ENCODE measurements around the gene LRRC23.
A peak's percentile ranks its signal among the peaks of the same experiment; 100 is the strongest.

The LRRC23 gene

GRCh38 chr12:6916426-6917200 lies 12.0 kb downstream of the LRRC23 start:
- Histone ChIP-seq H3K4me3 (ENCODE audit: low read length) (no peak overlapping the region), H3K27me3 (ENCODE audit: control insufficient read depth, insufficient read depth, low read length) (no peaks in the 10 kb centered on the region), H3K4me1 (ENCODE audit: control insufficient read depth, insufficient read depth, low read length) (peaks cover 8% of the 10 kb centered on the region), H3K27ac (ENCODE audit: low read depth, low read length) (no peak overlapping the region), H3K9ac (ENCODE audit: low read length) (no peak overlapping the region), H3K36me3 (ENCODE audit: control insufficient read depth, insufficient read depth, low read length) (peaks cover 2% of the 10 kb centered on the region)

GRCh38 chr12:6917491-6918231 lies 13.0 kb downstream of the LRRC23 start:
- no peaks in the 10 kb centered on the region for H3K27me3 ChIP-seq (ENCODE audit: control insufficient read depth, insufficient read depth, low read length)
- H3K4me1 ChIP-seq (ENCODE audit: control insufficient read depth, insufficient read depth, low read length): peaks cover 8% of the 10 kb centered on the region
- peaks cover 2% of the 10 kb centered on the region for H3K36me3 ChIP-seq (ENCODE audit: control insufficient read depth, insufficient read depth, low read length)
- no peak overlapping the region for H3K4me3 ChIP-seq (ENCODE audit: low read length)
- H3K27ac ChIP-seq (ENCODE audit: low read depth, low read length): no peak overlapping the region
- H3K9ac ChIP-seq (ENCODE audit: low read length): no peak overlapping the region

DNA sequence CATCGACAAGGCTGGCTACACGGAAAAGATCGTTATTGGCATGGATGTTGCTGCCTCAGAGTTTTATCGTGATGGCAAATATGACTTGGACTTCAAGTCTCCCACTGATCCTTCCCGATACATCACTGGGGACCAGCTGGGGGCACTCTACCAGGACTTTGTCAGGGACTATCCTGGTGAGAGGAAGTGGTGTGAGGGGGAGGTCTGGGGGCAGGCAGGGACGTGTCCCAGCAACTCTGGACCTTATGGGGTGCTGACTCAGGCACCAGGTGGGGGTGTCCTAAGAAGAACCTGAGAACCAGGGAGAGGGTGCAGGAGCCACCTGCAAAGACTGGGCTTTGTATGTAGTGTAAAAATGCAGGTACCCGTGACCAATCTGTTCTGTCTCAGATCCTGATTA lies 15.0 kb downstream of the LRRC23 start:
- peaks cover 2% of the 10 kb centered on the region for H3K36me3 ChIP-seq (ENCODE audit: control insufficient read depth, insufficient read depth, low read length)
- peaks cover 12% of the 10 kb centered on the region for H3K4me1 ChIP-seq (ENCODE audit: control insufficient read depth, insufficient read depth, low read length)
- no peak overlapping the region for H3K9ac ChIP-seq (ENCODE audit: low read length)
- H3K27ac ChIP-seq (ENCODE audit: low read depth, low read length): no peak overlapping the region
- no peaks in the 10 kb centered on the region for H3K27me3 ChIP-seq (ENCODE audit: control insufficient read depth, insufficient read depth, low read length)
- H3K4me3 ChIP-seq (ENCODE audit: low read length): no peak overlapping the region

GRCh38 chr12:6921539-6921938 lies 16.9 kb downstream of the LRRC23 start:
- Histone ChIP-seq H3K27me3 (ENCODE audit: control insufficient read depth, insufficient read depth, low read length) (no peaks in the 10 kb centered on the region), H3K27ac (ENCODE audit: low read depth, low read length) (no peak overlapping the region), H3K9ac (ENCODE audit: low read length) (no peak overlapping the region), H3K36me3 (ENCODE audit: control insufficient read depth, insufficient read depth, low read length) (peaks cover 2% of the 10 kb centered on the region), H3K4me3 (ENCODE audit: low read length) (no peak overlapping the region), H3K4me1 (ENCODE audit: control insufficient read depth, insufficient read depth, low read length) (peaks cover 23% of the 10 kb centered on the region)

GRCh38 chr12:6921996-6922946 lies 17.6 kb downstream of the LRRC23 start:
- H3K4me3 ChIP-seq (ENCODE audit: low read length): no peak overlapping the region
- peaks cover 2% of the 10 kb centered on the region for H3K36me3 ChIP-seq (ENCODE audit: control insufficient read depth, insufficient read depth, low read length)
- no peak overlapping the region for H3K27ac ChIP-seq (ENCODE audit: low read depth, low read length)
- peaks cover 26% of the 10 kb centered on the region for H3K4me1 ChIP-seq (ENCODE audit: control insufficient read depth, insufficient read depth, low read length)
- H3K9ac ChIP-seq (ENCODE audit: low read length): no peak overlapping the region
- no peaks in the 10 kb centered on the region for H3K27me3 ChIP-seq (ENCODE audit: control insufficient read depth, insufficient read depth, low read length)

DNA sequence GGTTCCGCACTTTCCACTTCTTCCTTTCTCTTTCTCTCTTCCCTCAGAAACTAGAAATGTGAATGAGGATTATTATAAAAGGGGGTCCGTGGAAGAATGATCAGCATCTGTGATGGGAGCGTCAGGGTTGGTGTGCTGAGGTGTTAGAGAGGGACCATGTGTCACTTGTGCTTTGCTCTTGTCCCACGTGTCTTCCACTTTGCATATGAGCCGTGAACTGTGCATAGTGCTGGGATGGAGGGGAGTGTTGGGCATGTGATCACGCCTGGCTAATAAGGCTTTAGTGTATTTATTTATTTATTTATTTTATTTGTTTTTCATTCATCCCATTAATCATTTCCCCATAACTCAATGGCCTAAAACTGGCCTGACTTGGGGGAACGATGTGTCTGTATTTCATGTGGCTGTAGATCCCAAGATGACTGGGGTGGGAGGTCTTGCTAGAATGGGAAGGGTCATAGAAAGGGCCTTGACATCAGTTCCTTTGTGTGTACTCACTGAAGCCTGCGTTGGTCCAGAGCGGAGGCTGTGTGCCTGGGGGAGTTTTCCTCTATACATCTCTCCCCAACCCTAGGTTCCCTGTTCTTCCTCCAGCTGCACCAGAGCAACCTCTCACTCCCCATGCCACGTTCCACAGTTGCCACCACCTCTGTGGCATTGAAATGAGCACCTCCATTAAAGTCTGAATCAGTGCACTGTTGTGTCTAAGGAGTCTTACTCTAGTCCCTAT lies 18.5 kb downstream of the LRRC23 start:
- Histone ChIP-seq H3K4me1 (ENCODE audit: control insufficient read depth, insufficient read depth, low read length) (peaks cover 26% of the 10 kb centered on the region), H3K4me3 (ENCODE audit: low read length) (no peak overlapping the region), H3K27ac (ENCODE audit: low read depth, low read length) (no peak overlapping the region), H3K36me3 (ENCODE audit: control insufficient read depth, insufficient read depth, low read length) (no peaks in the 10 kb centered on the region), H3K9ac (ENCODE audit: low read length) (no peak overlapping the region), H3K27me3 (ENCODE audit: control insufficient read depth, insufficient read depth, low read length) (no peaks in the 10 kb centered on the region)

- Histone ChIP-seq H3K27me3 (ENCODE audit: control insufficient read depth, insufficient read depth, low read length) (no peaks in the 10 kb centered on the region), H3K9ac (ENCODE audit: low read length) (no peak overlapping the region), H3K4me1 (ENCODE audit: control insufficient read depth, insufficient read depth, low read length) (peaks cover 26% of the 10 kb centered on the region), H3K27ac (ENCODE audit: low read depth, low read length) (peak overlapping the region; percentile 99), H3K4me3 (ENCODE audit: low read length) (no peak overlapping the region), H3K36me3 (ENCODE audit: control insufficient read depth, insufficient read depth, low read length) (no peaks in the 10 kb centered on the region)
Measured at GRCh38 chr12:6923851-6924250, 19.2 kb downstream of the LRRC23 start.

DNA sequence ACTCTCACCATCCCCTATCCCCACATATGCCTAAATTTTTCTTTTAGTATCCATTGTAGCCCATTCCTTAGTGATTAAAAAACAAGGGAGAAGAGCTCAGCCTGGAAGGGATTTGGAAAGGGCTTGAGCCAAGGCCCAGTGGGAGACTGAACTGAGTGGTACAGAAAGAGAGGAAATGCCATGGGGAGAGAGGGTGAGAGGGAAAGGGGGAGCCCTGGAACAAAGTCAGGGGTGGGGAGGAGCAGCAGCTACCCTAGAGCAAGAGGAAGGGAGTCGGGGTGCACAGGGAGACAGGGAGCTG lies 20.6 kb downstream of the LRRC23 start:
- Histone ChIP-seq H3K4me3 (ENCODE audit: low read length) (peak overlapping the region; percentile 52), H3K4me1 (ENCODE audit: control insufficient read depth, insufficient read depth, low read length) (peaks cover 36% of the 10 kb centered on the region), H3K27me3 (ENCODE audit: control insufficient read depth, insufficient read depth, low read length) (no peaks in the 10 kb centered on the region), H3K36me3 (ENCODE audit: control insufficient read depth, insufficient read depth, low read length) (no peaks in the 10 kb centered on the region), H3K9ac (ENCODE audit: low read length) (peak overlapping the region; percentile 76), H3K27ac (ENCODE audit: low read depth, low read length) (peak overlapping the region; percentile 99)

DNA sequence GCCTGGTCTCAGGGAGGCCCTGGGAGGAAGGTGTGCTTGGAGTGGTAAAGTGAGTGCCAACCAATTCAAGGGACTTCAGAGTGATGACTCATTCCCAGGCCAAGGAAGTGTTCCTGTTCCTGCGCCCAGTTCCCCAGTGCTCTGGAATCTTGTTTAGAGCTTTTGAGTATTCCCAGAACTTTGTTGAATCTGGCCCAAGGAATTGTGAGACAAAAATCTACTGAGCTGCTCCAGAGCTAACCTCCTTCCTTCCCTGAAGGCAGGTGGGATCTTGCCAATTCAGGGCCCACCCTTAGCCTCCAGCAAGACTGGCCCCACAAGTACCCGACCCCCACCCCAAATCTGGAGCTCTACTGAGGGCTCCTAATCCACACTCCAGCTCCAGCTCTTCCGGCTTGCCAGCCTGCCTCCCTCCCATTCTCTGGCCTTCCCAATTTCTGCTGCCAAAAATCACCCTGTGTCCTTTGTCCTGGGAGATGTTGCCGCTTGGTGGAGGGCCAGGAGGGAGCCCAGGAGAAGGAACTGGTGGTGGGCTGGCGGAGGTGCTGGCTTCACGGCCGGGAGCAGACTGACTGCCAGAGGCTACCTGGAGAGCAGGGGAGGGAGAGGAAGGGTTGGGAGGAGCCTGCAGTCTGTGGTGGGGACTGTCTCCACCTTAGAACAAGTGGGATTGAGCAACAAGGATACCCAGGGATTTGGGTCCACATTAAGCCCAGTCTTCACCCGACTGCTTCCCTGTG lies 21.1 kb downstream of the LRRC23 start:
- Histone ChIP-seq H3K27ac (ENCODE audit: low read depth, low read length) (peak overlapping the region; percentile 99), H3K4me3 (ENCODE audit: low read length) (peak overlapping the region; percentile 78), H3K9ac (ENCODE audit: low read length) (peak overlapping the region; percentile 76), H3K36me3 (ENCODE audit: control insufficient read depth, insufficient read depth, low read length) (no peaks in the 10 kb centered on the region), H3K4me1 (ENCODE audit: control insufficient read depth, insufficient read depth, low read length) (peaks cover 37% of the 10 kb centered on the region), H3K27me3 (ENCODE audit: control insufficient read depth, insufficient read depth, low read length) (no peaks in the 10 kb centered on the region)

GRCh38 chr12:6927379-6928021 lies 22.9 kb downstream of the LRRC23 start, which contains the start of gene ATN1:
Gene ATN1, plus strand, starts transcription at chr12:6927959. Its CDS starts 6,043 bp downstream, at chr12:6934002.
- Histone ChIP-seq H3K27ac (ENCODE audit: low read depth, low read length) (peak within 1 kb of the TSS; percentile 99), H3K4me3 (ENCODE audit: low read length) (peak within 1 kb of the TSS; percentile 86), H3K9ac (ENCODE audit: low read length) (peak within 1 kb of the TSS; percentile 80), H3K27me3 (ENCODE audit: control insufficient read depth, insufficient read depth, low read length) (no peaks in the 10 kb centered on the region), H3K4me1 (ENCODE audit: control insufficient read depth, insufficient read depth, low read length) (peaks cover 44% of the 10 kb centered on the region), H3K36me3 (ENCODE audit: control insufficient read depth, insufficient read depth, low read length) (no peaks in the 10 kb centered on the region)

Measured in rectal smooth muscle tissue (tissue), 1 donor.